GM12875 (cell line): ENCODE measurements around the gene FN1.

Experiments used
- H3K4me3 ChIP-seq: one replicate; pipeline ENCODE4 v1.5.1; 2011; ENCODE audit warnings: low read depth, low read length, control low read depth
- CTCF ChIP-seq: IDR thresholded peaks from 2 replicates; pipeline ENCODE4 v1.5.1; 2011; ENCODE audit warnings: low read depth, mild to moderate bottlenecking, control low read depth, inconsistent platforms, low read length, moderate library complexity, borderline replicate concordance; ENCODE audit not compliant: insufficient read depth

Gene FN1

GRCh38 chr2:215388002-215388728 is 47.7 kb downstream of the FN1 start:
- no peak overlapping the region for H3K4me3 ChIP-seq
- no peak for TF ChIP-seq CTCF

GRCh38 chr2:215386566-215386965 is 49.3 kb downstream of the FN1 start:
- TF ChIP-seq CTCF = no peak
- no peak overlapping the region for H3K4me3 ChIP-seq

- no peak overlapping the region for H3K4me3 ChIP-seq
- no peak for TF ChIP-seq CTCF
Observed at GRCh38 chr2:215384710-215385109, 51.2 kb downstream of the FN1 start.

- no peak for TF ChIP-seq CTCF
- H3K4me3 ChIP-seq = no peak overlapping the region
Observed at GRCh38 chr2:215383652-215384279, 52.1 kb downstream of the FN1 start.

- H3K4me3 ChIP-seq = no peak overlapping the region
- TF ChIP-seq CTCF = no peak
Observed at GRCh38 chr2:215382480-215382879, 53.4 kb downstream of the FN1 start.

- no peak for TF ChIP-seq CTCF
- H3K4me3 ChIP-seq = no peak overlapping the region
Observed at GRCh38 chr2:215382011-215382410, 53.9 kb downstream of the FN1 start.

GRCh38 chr2:215380699-215381098 is 55.2 kb downstream of the FN1 start:
- no peak overlapping the region for H3K4me3 ChIP-seq
- no peak for TF ChIP-seq CTCF
